HCT116 (cell line): ENCODE data around the gene FLYWCH1.

Experiments used
- ELF1 ChIP-seq: IDR thresholded peaks from 2 replicates; pipeline ENCODE4 v1.6.1; 2012; ENCODE audit warnings: low read depth, borderline replicate concordance
- EZH2 ChIP-seq: fragments of 200-600 bp; sonication (generic); IDR thresholded peaks from 2 replicates; pipeline ENCODE4 v1.6.1; 2017; ENCODE audit warnings: antibody characterized with exemption, mixed run types
- EZH2phosphoT487 ChIP-seq: fragments of 200-600 bp; IDR thresholded peaks from 2 replicates; pipeline ENCODE4 v1.6.1; 2018; ENCODE audit warnings: antibody characterized with exemption, borderline replicate concordance
- JUND ChIP-seq: IDR thresholded peaks from 2 replicates; pipeline ENCODE4 v1.6.1; 2012
- POLR2A ChIP-seq: IDR thresholded peaks from 2 replicates; pipeline ENCODE4 v1.7.0; 2011; ENCODE audit warnings: borderline replicate concordance; ENCODE audit not compliant: insufficient read depth, insufficient read length; ENCODE audit errors: extremely low read depth
- POLR2AphosphoS5 ChIP-seq: IDR thresholded peaks from 2 replicates; pipeline ENCODE4 v1.6.1; 2011; ENCODE audit warnings: mild to moderate bottlenecking, low read depth, low read length, moderate library complexity
- RAD21 ChIP-seq: IDR thresholded peaks from 2 replicates; pipeline ENCODE4 v1.6.1; 2012; ENCODE audit warnings: low read depth, mild to moderate bottlenecking
- SIN3A ChIP-seq: IDR thresholded peaks from 2 replicates; pipeline ENCODE4 v1.6.1; 2012; ENCODE audit warnings: low read depth
- ZFX ChIP-seq: fragments of 450-650 bp; IDR thresholded peaks from 2 replicates; pipeline ENCODE4 v1.6.1; 2017
- ZNF274 ChIP-seq: fragments of 200-500 bp; sonication (Bioruptor generic); IDR thresholded peaks from 2 replicates; pipeline ENCODE4 v1.6.1; 2014; ENCODE audit warnings: mild to moderate bottlenecking, low read depth, low read length, inconsistent platforms
- TF ChIP-seq, protein P1 (sequence below), 3 experiments: fragments of 200-600 bp in 1 of 3; sonication (generic) in 1 of 3; IDR thresholded peaks in 2 of 3; conservative IDR thresholded peaks in 1 of 3; 2 replicates each; pipeline ENCODE4 v1.5.1; 2012 to 2017; ENCODE audit warnings: low read depth in 2 of 3, low read length in 2 of 3, antibody characterized with exemption in 1 of 3, borderline replicate concordance in 1 of 3, control low read depth in 1 of 3, mild to moderate bottlenecking in 1 of 3, mixed read lengths in 1 of 3, mixed run types in 1 of 3, moderate library complexity in 1 of 3; ENCODE audit not compliant: insufficient read depth in 1 of 3
- TF ChIP-seq, protein P2 (sequence below): IDR thresholded peaks from 2 replicates; pipeline ENCODE4 v1.6.1; 2012
- TF ChIP-seq, protein P3 (sequence below): IDR thresholded peaks from 2 replicates; pipeline ENCODE4 v1.6.1; 2011; ENCODE audit warnings: mild to moderate bottlenecking, low read length, moderate library complexity; ENCODE audit not compliant: insufficient replicate concordance; ENCODE audit errors: extremely low read depth
- TF ChIP-seq, protein P4 (sequence below): IDR thresholded peaks from 2 replicates; pipeline ENCODE4 v1.6.1; 2012; ENCODE audit warnings: low read depth

DNA sequence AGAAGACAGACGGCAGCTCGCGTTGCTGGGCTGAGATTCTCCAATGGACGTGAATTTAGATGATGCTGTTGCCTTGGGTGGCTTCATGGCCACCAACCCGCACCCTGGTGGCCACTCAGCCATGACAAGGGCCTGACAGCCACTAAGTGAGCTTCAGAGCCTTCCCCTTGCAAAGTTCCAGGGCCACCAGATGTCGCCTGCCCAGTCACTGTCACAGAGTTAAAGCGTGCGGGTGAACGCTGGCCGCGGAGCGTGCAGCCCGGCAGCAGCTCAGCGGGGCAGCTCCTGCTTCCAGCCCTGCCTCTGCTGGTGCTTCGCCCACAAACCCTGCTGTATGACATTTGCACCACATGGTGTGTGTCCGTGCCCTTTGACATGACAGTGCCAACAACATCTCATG lies 39.0 kb downstream of the FLYWCH1 start:
- TF ChIP-seq, protein P1, sequence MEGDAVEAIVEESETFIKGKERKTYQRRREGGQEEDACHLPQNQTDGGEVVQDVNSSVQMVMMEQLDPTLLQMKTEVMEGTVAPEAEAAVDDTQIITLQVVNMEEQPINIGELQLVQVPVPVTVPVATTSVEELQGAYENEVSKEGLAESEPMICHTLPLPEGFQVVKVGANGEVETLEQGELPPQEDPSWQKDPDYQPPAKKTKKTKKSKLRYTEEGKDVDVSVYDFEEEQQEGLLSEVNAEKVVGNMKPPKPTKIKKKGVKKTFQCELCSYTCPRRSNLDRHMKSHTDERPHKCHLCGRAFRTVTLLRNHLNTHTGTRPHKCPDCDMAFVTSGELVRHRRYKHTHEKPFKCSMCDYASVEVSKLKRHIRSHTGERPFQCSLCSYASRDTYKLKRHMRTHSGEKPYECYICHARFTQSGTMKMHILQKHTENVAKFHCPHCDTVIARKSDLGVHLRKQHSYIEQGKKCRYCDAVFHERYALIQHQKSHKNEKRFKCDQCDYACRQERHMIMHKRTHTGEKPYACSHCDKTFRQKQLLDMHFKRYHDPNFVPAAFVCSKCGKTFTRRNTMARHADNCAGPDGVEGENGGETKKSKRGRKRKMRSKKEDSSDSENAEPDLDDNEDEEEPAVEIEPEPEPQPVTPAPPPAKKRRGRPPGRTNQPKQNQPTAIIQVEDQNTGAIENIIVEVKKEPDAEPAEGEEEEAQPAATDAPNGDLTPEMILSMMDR (IDR thresholded peaks at IDR 0.05 in 2 of 3, conservative IDR thresholded peaks at IDR 0.05 in 1 of 3; ENCODE audit: borderline replicate concordance in 1 of 3, insufficient read depth in 1 of 3, low read depth in 2 of 3, low read length in 2 of 3) = no peak
- TF ChIP-seq, protein P2, sequence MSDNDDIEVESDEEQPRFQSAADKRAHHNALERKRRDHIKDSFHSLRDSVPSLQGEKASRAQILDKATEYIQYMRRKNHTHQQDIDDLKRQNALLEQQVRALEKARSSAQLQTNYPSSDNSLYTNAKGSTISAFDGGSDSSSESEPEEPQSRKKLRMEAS = no peak
- TF ChIP-seq EZH2 (no peak), ELF1 (no peak), EZH2phosphoT487 (no peak), POLR2A (no peak), RAD21 (no peak), POLR2AphosphoS5 (no peak), SIN3A (no peak), ZFX (no peak), ZNF274 (no peak), JUND (no peak)
- TF ChIP-seq, protein P3, sequence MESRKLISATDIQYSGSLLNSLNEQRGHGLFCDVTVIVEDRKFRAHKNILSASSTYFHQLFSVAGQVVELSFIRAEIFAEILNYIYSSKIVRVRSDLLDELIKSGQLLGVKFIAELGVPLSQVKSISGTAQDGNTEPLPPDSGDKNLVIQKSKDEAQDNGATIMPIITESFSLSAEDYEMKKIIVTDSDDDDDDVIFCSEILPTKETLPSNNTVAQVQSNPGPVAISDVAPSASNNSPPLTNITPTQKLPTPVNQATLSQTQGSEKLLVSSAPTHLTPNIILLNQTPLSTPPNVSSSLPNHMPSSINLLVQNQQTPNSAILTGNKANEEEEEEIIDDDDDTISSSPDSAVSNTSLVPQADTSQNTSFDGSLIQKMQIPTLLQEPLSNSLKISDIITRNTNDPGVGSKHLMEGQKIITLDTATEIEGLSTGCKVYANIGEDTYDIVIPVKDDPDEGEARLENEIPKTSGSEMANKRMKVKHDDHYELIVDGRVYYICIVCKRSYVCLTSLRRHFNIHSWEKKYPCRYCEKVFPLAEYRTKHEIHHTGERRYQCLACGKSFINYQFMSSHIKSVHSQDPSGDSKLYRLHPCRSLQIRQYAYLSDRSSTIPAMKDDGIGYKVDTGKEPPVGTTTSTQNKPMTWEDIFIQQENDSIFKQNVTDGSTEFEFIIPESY = no peak
- TF ChIP-seq, protein P4, sequence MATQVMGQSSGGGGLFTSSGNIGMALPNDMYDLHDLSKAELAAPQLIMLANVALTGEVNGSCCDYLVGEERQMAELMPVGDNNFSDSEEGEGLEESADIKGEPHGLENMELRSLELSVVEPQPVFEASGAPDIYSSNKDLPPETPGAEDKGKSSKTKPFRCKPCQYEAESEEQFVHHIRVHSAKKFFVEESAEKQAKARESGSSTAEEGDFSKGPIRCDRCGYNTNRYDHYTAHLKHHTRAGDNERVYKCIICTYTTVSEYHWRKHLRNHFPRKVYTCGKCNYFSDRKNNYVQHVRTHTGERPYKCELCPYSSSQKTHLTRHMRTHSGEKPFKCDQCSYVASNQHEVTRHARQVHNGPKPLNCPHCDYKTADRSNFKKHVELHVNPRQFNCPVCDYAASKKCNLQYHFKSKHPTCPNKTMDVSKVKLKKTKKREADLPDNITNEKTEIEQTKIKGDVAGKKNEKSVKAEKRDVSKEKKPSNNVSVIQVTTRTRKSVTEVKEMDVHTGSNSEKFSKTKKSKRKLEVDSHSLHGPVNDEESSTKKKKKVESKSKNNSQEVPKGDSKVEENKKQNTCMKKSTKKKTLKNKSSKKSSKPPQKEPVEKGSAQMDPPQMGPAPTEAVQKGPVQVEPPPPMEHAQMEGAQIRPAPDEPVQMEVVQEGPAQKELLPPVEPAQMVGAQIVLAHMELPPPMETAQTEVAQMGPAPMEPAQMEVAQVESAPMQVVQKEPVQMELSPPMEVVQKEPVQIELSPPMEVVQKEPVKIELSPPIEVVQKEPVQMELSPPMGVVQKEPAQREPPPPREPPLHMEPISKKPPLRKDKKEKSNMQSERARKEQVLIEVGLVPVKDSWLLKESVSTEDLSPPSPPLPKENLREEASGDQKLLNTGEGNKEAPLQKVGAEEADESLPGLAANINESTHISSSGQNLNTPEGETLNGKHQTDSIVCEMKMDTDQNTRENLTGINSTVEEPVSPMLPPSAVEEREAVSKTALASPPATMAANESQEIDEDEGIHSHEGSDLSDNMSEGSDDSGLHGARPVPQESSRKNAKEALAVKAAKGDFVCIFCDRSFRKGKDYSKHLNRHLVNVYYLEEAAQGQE = no peak
